DOHH2 (cell line): ENCODE measurements around the gene SEMA5A.

Source experiments
- EZH2phosphoT487 ChIP-seq: fragments of 200-600 bp; sonication (generic); IDR thresholded peaks from 2 replicates; pipeline ENCODE4 v1.6.1; 2017; ENCODE audit warnings: borderline replicate concordance, mild to moderate bottlenecking, antibody characterized with exemption, low read length, moderate library complexity, mixed read lengths
- TF ChIP-seq, protein P1 (sequence below): fragments of 200-600 bp; sonication (generic); IDR thresholded peaks from one replicate; pipeline ENCODE4 v1.5.1; 2014; ENCODE audit warnings: antibody characterized with exemption, mild to moderate bottlenecking, low read depth, low read length; ENCODE audit not compliant: poor library complexity, severe bottlenecking

- TF ChIP-seq, protein P1, sequence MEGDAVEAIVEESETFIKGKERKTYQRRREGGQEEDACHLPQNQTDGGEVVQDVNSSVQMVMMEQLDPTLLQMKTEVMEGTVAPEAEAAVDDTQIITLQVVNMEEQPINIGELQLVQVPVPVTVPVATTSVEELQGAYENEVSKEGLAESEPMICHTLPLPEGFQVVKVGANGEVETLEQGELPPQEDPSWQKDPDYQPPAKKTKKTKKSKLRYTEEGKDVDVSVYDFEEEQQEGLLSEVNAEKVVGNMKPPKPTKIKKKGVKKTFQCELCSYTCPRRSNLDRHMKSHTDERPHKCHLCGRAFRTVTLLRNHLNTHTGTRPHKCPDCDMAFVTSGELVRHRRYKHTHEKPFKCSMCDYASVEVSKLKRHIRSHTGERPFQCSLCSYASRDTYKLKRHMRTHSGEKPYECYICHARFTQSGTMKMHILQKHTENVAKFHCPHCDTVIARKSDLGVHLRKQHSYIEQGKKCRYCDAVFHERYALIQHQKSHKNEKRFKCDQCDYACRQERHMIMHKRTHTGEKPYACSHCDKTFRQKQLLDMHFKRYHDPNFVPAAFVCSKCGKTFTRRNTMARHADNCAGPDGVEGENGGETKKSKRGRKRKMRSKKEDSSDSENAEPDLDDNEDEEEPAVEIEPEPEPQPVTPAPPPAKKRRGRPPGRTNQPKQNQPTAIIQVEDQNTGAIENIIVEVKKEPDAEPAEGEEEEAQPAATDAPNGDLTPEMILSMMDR: no peak
- TF ChIP-seq EZH2phosphoT487: no peak
These were observed 485.8 kb downstream of the SEMA5A start for GRCh38 chr5:9059920-9060691.
